HK-2 (cell line): ENCODE measurements around the gene MED8.
A peak's percentile ranks its signal among the peaks of the same experiment; 100 is the strongest.
"Not testable (repeated sequence)": the region's sequence is repeated elsewhere in the genome, so short reads cannot be mapped to it uniquely, and the experiment has no call there.

Source experiments
- DNase-seq: peaks from one replicate; pipeline ENCODE4 v3.0.0-alpha.2; 2018; ENCODE audit not compliant: unreplicated experiment

The MED8 gene

GRCh38 chr1:43421976-43422750 is 32.6 kb upstream of the MED8 start:
- no peak for DNase-seq

- no peak for DNase-seq
Measured at GRCh38 chr1:43421396-43421795, 31.8 kb upstream of the MED8 start.

- no peak for DNase-seq
Measured at GRCh38 chr1:43420874-43421273, 31.3 kb upstream of the MED8 start.

GRCh38 chr1:43419627-43420425 is 30.2 kb upstream of the MED8 start:
- no peak for DNase-seq

GRCh38 chr1:43418858-43419257 is 29.3 kb upstream of the MED8 start:
- DNase-seq, result no peak

GRCh38 chr1:43415901-43416300 is 26.3 kb upstream of the MED8 start:
- no peak for DNase-seq

GRCh38 chr1:43414634-43415223 is 25.1 kb upstream of the MED8 start:
- DNase-seq, result peak; percentile 60

GRCh38 chr1:43413426-43413825 is 23.8 kb upstream of the MED8 start:
- not testable (repeated sequence) for DNase-seq

- DNase-seq, result no peak
Measured at GRCh38 chr1:43410571-43410970, 21.0 kb upstream of the MED8 start.

GRCh38 chr1:43405876-43406234 is 16.3 kb upstream of the MED8 start:
- DNase-seq, result no peak

GRCh38 chr1:43405219-43405875 is 15.7 kb upstream of the MED8 start:
- DNase-seq, result no peak

GRCh38 chr1:43404353-43404752 is 14.8 kb upstream of the MED8 start:
- DNase-seq, result no peak

GRCh38 chr1:43402089-43402865 is 12.7 kb upstream of the MED8 start:
- DNase-seq, result no peak

- not testable (repeated sequence) for DNase-seq
Measured at GRCh38 chr1:43400441-43400840, 10.8 kb upstream of the MED8 start.

- DNase-seq, result no peak
Measured at GRCh38 chr1:43398227-43398626, 8.6 kb upstream of the MED8 start.

GRCh38 chr1:43396059-43396458 is 6.5 kb upstream of the MED8 start:
- no peak for DNase-seq

- no peak for DNase-seq
Measured at GRCh38 chr1:43395523-43395922, 5.9 kb upstream of the MED8 start.

GRCh38 chr1:43392702-43393101 is 3.1 kb upstream of the MED8 start:
- no peak for DNase-seq

GRCh38 chr1:43388613-43389012 is 987 bp downstream of the MED8 start:
- no peak for DNase-seq

GRCh38 chr1:43387976-43388599 is 1.5 kb downstream of the MED8 start:
- DNase-seq, result no peak

- DNase-seq, result no peak
Measured at GRCh38 chr1:43386676-43387075, 2.9 kb downstream of the MED8 start.
